H9 (cell line): ENCODE data around the gene APOBEC3H. TPM values are rescaled to one million over a fixed set of nuclear protein-coding genes. Genes with fewer than 3 reads are reported as not detected.

Experiments
- DNase-seq: peaks from one replicate; pipeline ENCODE4 v3.0.0-alpha.2; 2017
- H2AFZ ChIP-seq: one replicate; pipeline ENCODE4 v1.6.1; 2013; ENCODE audit warnings: mild to moderate bottlenecking, low read length, control low read depth, moderate library complexity
- H2AK5ac ChIP-seq: 2 replicates; pipeline ENCODE4 v1.6.1; 2013; ENCODE audit warnings: low read length, control low read depth, mixed read lengths; ENCODE audit not compliant: insufficient read length
- H2BK120ac ChIP-seq: one replicate; pipeline ENCODE4 v1.6.1; 2013; ENCODE audit warnings: low read depth, mild to moderate bottlenecking, low read length, control low read depth, inconsistent platforms; ENCODE audit not compliant: poor library complexity, severe bottlenecking
- H2BK12ac ChIP-seq: 2 replicates; pipeline ENCODE4 v1.6.1; 2013; ENCODE audit warnings: low read length, control low read depth, mixed read lengths, low read depth; ENCODE audit not compliant: insufficient read length
- H2BK15ac ChIP-seq: 2 replicates; pipeline ENCODE4 v1.6.1; 2013; ENCODE audit warnings: low read depth, low read length, control low read depth
- H2BK20ac ChIP-seq: one replicate; pipeline ENCODE4 v1.6.1; 2013; ENCODE audit warnings: low read depth, mild to moderate bottlenecking, low read length, control low read depth, inconsistent platforms; ENCODE audit not compliant: poor library complexity, severe bottlenecking
- H2BK5ac ChIP-seq: 2 replicates; pipeline ENCODE4 v1.6.1; 2013; ENCODE audit warnings: low read length, control low read depth, mixed read lengths; ENCODE audit not compliant: insufficient read length
- H3K14ac ChIP-seq: 2 replicates; pipeline ENCODE4 v1.6.1; 2013; ENCODE audit warnings: low read length, control low read depth; ENCODE audit not compliant: insufficient read depth
- H3K18ac ChIP-seq: 2 replicates; pipeline ENCODE4 v1.6.1; 2013; ENCODE audit warnings: low read depth, mild to moderate bottlenecking, mixed read lengths, low read length, control low read depth; ENCODE audit not compliant: insufficient read length
- H3K23ac ChIP-seq: 2 replicates; pipeline ENCODE4 v1.6.1; 2013; ENCODE audit warnings: low read length, control low read depth, mixed read lengths, low read depth; ENCODE audit not compliant: insufficient read length
- H3K23me2 ChIP-seq: 2 replicates; pipeline ENCODE4 v1.6.1; 2013; ENCODE audit warnings: low read depth, mild to moderate bottlenecking, mixed read lengths, low read length, control low read depth; ENCODE audit not compliant: insufficient read length, poor library complexity, severe bottlenecking
- H3K27ac ChIP-seq: 2 replicates; pipeline ENCODE4 v1.5.1; 2013; ENCODE audit warnings: low read length, control low read depth, mixed read lengths, low read depth; ENCODE audit not compliant: insufficient read length
- H3K27me3 ChIP-seq: 2 replicates; pipeline ENCODE4 v1.6.1; 2013; ENCODE audit warnings: low read length, control low read depth, inconsistent platforms; ENCODE audit not compliant: insufficient read depth
- H3K4ac ChIP-seq: 2 replicates; pipeline ENCODE4 v1.6.1; 2013; ENCODE audit warnings: low read depth, mild to moderate bottlenecking, control low read depth, inconsistent platforms, low read length, moderate library complexity
- H3K4me1 ChIP-seq: 2 replicates; pipeline ENCODE4 v1.6.1; 2013; ENCODE audit warnings: low read length, control low read depth, inconsistent platforms; ENCODE audit not compliant: insufficient read depth
- H3K4me2 ChIP-seq: 2 replicates; pipeline ENCODE4 v1.6.1; 2013; ENCODE audit warnings: low read length, control low read depth, mixed read lengths; ENCODE audit not compliant: insufficient read length, insufficient read depth
- H3K56ac ChIP-seq: 2 replicates; pipeline ENCODE4 v1.6.1; 2013; ENCODE audit warnings: low read depth, mild to moderate bottlenecking, mixed read lengths, low read length, control low read depth; ENCODE audit not compliant: insufficient read length
- H3K79me1 ChIP-seq: 2 replicates; pipeline ENCODE4 v1.6.1; 2013; ENCODE audit warnings: low read depth, mild to moderate bottlenecking, moderate library complexity, low read length, control low read depth, inconsistent platforms; ENCODE audit not compliant: insufficient read depth, poor library complexity, severe bottlenecking
- H3K79me2 ChIP-seq: 2 replicates; pipeline ENCODE4 v1.6.1; 2013; ENCODE audit warnings: low read length, control low read depth, inconsistent platforms; ENCODE audit not compliant: insufficient read depth
- H3K9ac ChIP-seq: 2 replicates; pipeline ENCODE4 v1.6.1; 2013; ENCODE audit warnings: low read length, control low read depth, mixed read lengths; ENCODE audit not compliant: insufficient read length; ENCODE audit errors: extremely low read depth
- H3K9me3 ChIP-seq: one replicate; pipeline ENCODE4 v1.6.1; 2013; ENCODE audit warnings: low read depth, low read length, inconsistent platforms; ENCODE audit not compliant: control insufficient read depth
- H3T11ph ChIP-seq: one replicate; pipeline ENCODE4 v1.6.1; 2013; ENCODE audit warnings: mild to moderate bottlenecking, low read length, control low read depth, inconsistent platforms
- H4K20me1 ChIP-seq: one replicate; pipeline ENCODE4 v1.6.1; 2013; ENCODE audit not compliant: control insufficient read depth, insufficient read length, insufficient read depth
- H4K5ac ChIP-seq: 2 replicates; pipeline ENCODE4 v1.6.1; 2013; ENCODE audit warnings: low read depth, mild to moderate bottlenecking, mixed read lengths, low read length, control low read depth; ENCODE audit not compliant: insufficient read length
- H4K8ac ChIP-seq: replicated peaks from 2 replicates; pipeline ENCODE4 v1.6.1; 2013; ENCODE audit warnings: low read length, control low read depth, mixed read lengths, low read depth; ENCODE audit not compliant: insufficient read length
- H4K91ac ChIP-seq: 2 replicates; pipeline ENCODE4 v1.6.1; 2013; ENCODE audit warnings: low read depth, mild to moderate bottlenecking, moderate library complexity, mixed read lengths, low read length, control low read depth; ENCODE audit not compliant: insufficient read length
- H3K27ac Mint-ChIP-seq, 3 experiments: 2 replicates in 2 of 3; 3 replicates in 1 of 3; pipeline ENCODE4 v1.8.0; 2020 to 2021; ENCODE audit warnings: mixed read lengths in 3 of 3, mild to moderate bottlenecking in 1 of 3, moderate library complexity in 1 of 3
- H3K27me3 Mint-ChIP-seq: 2 replicates; pipeline ENCODE4 v1.8.0; 2021; ENCODE audit warnings: low read depth, mild to moderate bottlenecking, moderate library complexity, mixed read lengths
- H3K36me3 Mint-ChIP-seq, 3 experiments: 2 replicates in 2 of 3; 3 replicates in 1 of 3; pipeline ENCODE4 v1.8.0; 2020 to 2021; ENCODE audit warnings: low read depth in 3 of 3, mixed read lengths in 3 of 3; ENCODE audit not compliant: insufficient read depth in 1 of 3
- H3K4me1 Mint-ChIP-seq, 2 experiments: 2 replicates each; pipeline ENCODE4 v1.8.0; 2020; ENCODE audit warnings: mixed read lengths in 2 of 2
- H3K4me3 Mint-ChIP-seq, 2 experiments: 2 replicates in 1 of 2; 3 replicates in 1 of 2; pipeline ENCODE4 v1.8.0; 2020 to 2021; ENCODE audit warnings: mild to moderate bottlenecking in 2 of 2, mixed read lengths in 2 of 2, moderate library complexity in 1 of 2
- H3K9me3 Mint-ChIP-seq, 2 experiments: 2 replicates in 1 of 2; 3 replicates in 1 of 2; pipeline ENCODE4 v1.8.0; 2020; ENCODE audit warnings: mild to moderate bottlenecking in 2 of 2, mixed read lengths in 2 of 2, moderate library complexity in 1 of 2
- WGBS: extraction: QIAGEN DNeasy Blood & Tissue Kit; methylation state at CpG from one replicate; pipeline ENCODE4 v1.1.7; 2013; ENCODE audit warnings: missing lambda C conversion rate, low lambda C conversion rate, mixed read lengths; ENCODE audit not compliant: insufficient read length; ENCODE audit errors: extremely low coverage; 5-methylcytosine and 5-hydroxymethylcytosine counted together
- total RNA-seq: library from RNA; stranded (reverse); gene quantifications from 2 replicates; pipeline ENCODE4 v1.2.1, GENCODE V29; 2021
- TF ChIP-seq, protein P1 (sequence below): fragments of 200-600 bp; sonication (generic); conservative IDR thresholded peaks from 3 replicates; pipeline ENCODE4 v1.8.0; 2021; ENCODE audit warnings: antibody characterized with exemption, mild to moderate bottlenecking

The APOBEC3H gene
- total RNA-seq, 1 experiment from 2014 or later = 0.48 TPM

DNA sequence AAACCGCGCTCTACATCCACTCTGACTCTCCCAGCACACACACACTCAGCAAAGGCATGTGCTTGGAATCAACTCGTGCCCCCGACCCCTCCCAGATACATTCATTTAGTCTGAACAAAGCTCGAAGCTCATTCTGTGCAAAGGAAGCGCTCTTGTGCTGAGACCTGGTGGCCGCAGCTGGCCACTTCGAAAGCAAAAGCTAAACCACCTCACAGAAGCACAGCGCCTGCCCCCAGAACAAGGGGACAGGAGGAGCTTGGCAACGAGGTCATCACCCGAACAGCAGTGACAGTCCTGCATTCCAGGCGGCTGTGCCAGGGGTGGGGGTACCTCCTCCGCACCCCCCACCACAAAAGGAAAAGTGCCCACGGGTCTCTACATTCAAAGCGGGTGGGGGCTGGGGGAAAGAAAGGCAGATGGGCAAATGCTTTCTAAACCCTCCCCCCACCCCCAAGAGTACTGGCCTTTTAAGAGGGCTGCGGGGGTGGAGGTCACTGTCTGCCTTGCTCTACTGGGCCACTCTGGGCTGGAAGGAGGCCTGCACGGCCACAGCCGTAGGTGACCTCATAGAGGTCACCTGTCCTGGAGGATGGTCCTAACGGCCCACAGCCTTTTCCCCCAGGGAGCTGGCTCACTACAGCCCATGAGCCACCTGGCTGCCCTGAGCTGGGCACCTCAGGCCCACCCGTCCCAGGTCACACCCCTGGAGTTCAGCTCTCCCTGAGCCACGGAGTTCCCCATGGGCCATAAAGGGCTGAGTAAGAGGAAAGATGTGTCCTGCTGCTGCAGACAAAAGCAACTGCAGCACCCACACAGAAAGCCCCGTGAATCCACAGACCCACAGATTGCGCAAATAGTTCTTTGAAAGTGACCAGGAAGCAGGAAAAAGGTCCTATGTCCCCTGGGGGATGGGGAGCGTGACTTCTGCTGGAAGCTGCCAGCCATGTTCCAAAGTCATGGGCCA lies 34.1 kb downstream of the APOBEC3H start:
- H3K23ac ChIP-seq = no peak overlapping the region
- H4K20me1 ChIP-seq = no peaks in the 10 kb centered on the region
- no peak overlapping the region for H3T11ph ChIP-seq
- no peak overlapping the region for H2BK5ac ChIP-seq
- no peak overlapping the region for H3K27ac ChIP-seq
- H3K4ac ChIP-seq = no peak overlapping the region
- H3K27me3 ChIP-seq = no peaks in the 10 kb centered on the region
- H2BK12ac ChIP-seq = no peak overlapping the region
- H2BK20ac ChIP-seq = no peak overlapping the region
- Mint-ChIP-seq H3K4me3 (no peak overlapping the region), H3K27ac (peak overlapping the region in 1 of 3 experiments; percentile 44; a peak in 2 of 7 replicates), H3K36me3 (no peaks in the 10 kb centered on the region; a peak in 2 of 7 replicates), H3K9me3 (no peaks in the 10 kb centered on the region), H3K4me1 (peaks cover 35 to 39% of the 10 kb centered on the region in 2 experiments), H3K27me3 (peaks cover 3% of the 10 kb centered on the region)
- H2AFZ ChIP-seq = no peak overlapping the region
- H4K8ac ChIP-seq = no peak overlapping the region
- H2BK120ac ChIP-seq = no peak overlapping the region
- H4K91ac ChIP-seq = no peak overlapping the region
- no peak overlapping the region for H2BK15ac ChIP-seq
- H3K79me2 ChIP-seq = no peaks in the 10 kb centered on the region
- TF ChIP-seq, protein P1, sequence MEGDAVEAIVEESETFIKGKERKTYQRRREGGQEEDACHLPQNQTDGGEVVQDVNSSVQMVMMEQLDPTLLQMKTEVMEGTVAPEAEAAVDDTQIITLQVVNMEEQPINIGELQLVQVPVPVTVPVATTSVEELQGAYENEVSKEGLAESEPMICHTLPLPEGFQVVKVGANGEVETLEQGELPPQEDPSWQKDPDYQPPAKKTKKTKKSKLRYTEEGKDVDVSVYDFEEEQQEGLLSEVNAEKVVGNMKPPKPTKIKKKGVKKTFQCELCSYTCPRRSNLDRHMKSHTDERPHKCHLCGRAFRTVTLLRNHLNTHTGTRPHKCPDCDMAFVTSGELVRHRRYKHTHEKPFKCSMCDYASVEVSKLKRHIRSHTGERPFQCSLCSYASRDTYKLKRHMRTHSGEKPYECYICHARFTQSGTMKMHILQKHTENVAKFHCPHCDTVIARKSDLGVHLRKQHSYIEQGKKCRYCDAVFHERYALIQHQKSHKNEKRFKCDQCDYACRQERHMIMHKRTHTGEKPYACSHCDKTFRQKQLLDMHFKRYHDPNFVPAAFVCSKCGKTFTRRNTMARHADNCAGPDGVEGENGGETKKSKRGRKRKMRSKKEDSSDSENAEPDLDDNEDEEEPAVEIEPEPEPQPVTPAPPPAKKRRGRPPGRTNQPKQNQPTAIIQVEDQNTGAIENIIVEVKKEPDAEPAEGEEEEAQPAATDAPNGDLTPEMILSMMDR = no peak
- WGBS = no CpG with 5 or more reads among the region's 24 CpGs
- no peak overlapping the region for H2AK5ac ChIP-seq
- H3K9ac ChIP-seq = no peak overlapping the region
- peaks cover 4% of the 10 kb centered on the region; the same call in 1 of the 2 replicates for H3K4me1 ChIP-seq
- no peaks in the 10 kb centered on the region for H3K79me1 ChIP-seq
- DNase-seq = peak; percentile 34
- H3K14ac ChIP-seq = peak overlapping the region; percentile 54
- peak overlapping the region; percentile 55 for H3K18ac ChIP-seq
- no peaks in the 10 kb centered on the region for H3K23me2 ChIP-seq
- no peaks in the 10 kb centered on the region for H3K9me3 ChIP-seq
- no peak overlapping the region for H4K5ac ChIP-seq
- no peak overlapping the region for H3K4me2 ChIP-seq
- no peak overlapping the region for H3K56ac ChIP-seq
